H9 (cell line): Measurements from ENCODE around the gene DLST. TPM values are rescaled to one million over a fixed set of nuclear protein-coding genes. Genes with fewer than 3 reads are reported as not detected.

Experiments
- DNase-seq: peaks from one replicate; pipeline ENCODE4 v3.0.0-alpha.2; 2017
- H2AFZ ChIP-seq: one replicate; pipeline ENCODE4 v1.6.1; 2013; ENCODE audit warnings: mild to moderate bottlenecking, low read length, control low read depth, moderate library complexity
- H2AK5ac ChIP-seq: 2 replicates; pipeline ENCODE4 v1.6.1; 2013; ENCODE audit warnings: low read length, control low read depth, mixed read lengths; ENCODE audit not compliant: insufficient read length
- H2BK120ac ChIP-seq: one replicate; pipeline ENCODE4 v1.6.1; 2013; ENCODE audit warnings: low read depth, mild to moderate bottlenecking, low read length, control low read depth, inconsistent platforms; ENCODE audit not compliant: poor library complexity, severe bottlenecking
- H2BK12ac ChIP-seq: 2 replicates; pipeline ENCODE4 v1.6.1; 2013; ENCODE audit warnings: low read length, control low read depth, mixed read lengths, low read depth; ENCODE audit not compliant: insufficient read length
- H2BK15ac ChIP-seq: 2 replicates; pipeline ENCODE4 v1.6.1; 2013; ENCODE audit warnings: low read depth, low read length, control low read depth
- H2BK20ac ChIP-seq: one replicate; pipeline ENCODE4 v1.6.1; 2013; ENCODE audit warnings: low read depth, mild to moderate bottlenecking, low read length, control low read depth, inconsistent platforms; ENCODE audit not compliant: poor library complexity, severe bottlenecking
- H2BK5ac ChIP-seq: 2 replicates; pipeline ENCODE4 v1.6.1; 2013; ENCODE audit warnings: low read length, control low read depth, mixed read lengths; ENCODE audit not compliant: insufficient read length
- H3K14ac ChIP-seq: 2 replicates; pipeline ENCODE4 v1.6.1; 2013; ENCODE audit warnings: low read length, control low read depth; ENCODE audit not compliant: insufficient read depth
- H3K18ac ChIP-seq: 2 replicates; pipeline ENCODE4 v1.6.1; 2013; ENCODE audit warnings: low read depth, mild to moderate bottlenecking, mixed read lengths, low read length, control low read depth; ENCODE audit not compliant: insufficient read length
- H3K23ac ChIP-seq: 2 replicates; pipeline ENCODE4 v1.6.1; 2013; ENCODE audit warnings: low read length, control low read depth, mixed read lengths, low read depth; ENCODE audit not compliant: insufficient read length
- H3K23me2 ChIP-seq: 2 replicates; pipeline ENCODE4 v1.6.1; 2013; ENCODE audit warnings: low read depth, mild to moderate bottlenecking, mixed read lengths, low read length, control low read depth; ENCODE audit not compliant: insufficient read length, poor library complexity, severe bottlenecking
- H3K27ac ChIP-seq: 2 replicates; pipeline ENCODE4 v1.5.1; 2013; ENCODE audit warnings: low read length, control low read depth, mixed read lengths, low read depth; ENCODE audit not compliant: insufficient read length
- H3K27me3 ChIP-seq: 2 replicates; pipeline ENCODE4 v1.6.1; 2013; ENCODE audit warnings: low read length, control low read depth, inconsistent platforms; ENCODE audit not compliant: insufficient read depth
- H3K4ac ChIP-seq: 2 replicates; pipeline ENCODE4 v1.6.1; 2013; ENCODE audit warnings: low read depth, mild to moderate bottlenecking, control low read depth, inconsistent platforms, low read length, moderate library complexity
- H3K4me1 ChIP-seq: 2 replicates; pipeline ENCODE4 v1.6.1; 2013; ENCODE audit warnings: low read length, control low read depth, inconsistent platforms; ENCODE audit not compliant: insufficient read depth
- H3K4me2 ChIP-seq: 2 replicates; pipeline ENCODE4 v1.6.1; 2013; ENCODE audit warnings: low read length, control low read depth, mixed read lengths; ENCODE audit not compliant: insufficient read length, insufficient read depth
- H3K56ac ChIP-seq: 2 replicates; pipeline ENCODE4 v1.6.1; 2013; ENCODE audit warnings: low read depth, mild to moderate bottlenecking, mixed read lengths, low read length, control low read depth; ENCODE audit not compliant: insufficient read length
- H3K79me1 ChIP-seq: 2 replicates; pipeline ENCODE4 v1.6.1; 2013; ENCODE audit warnings: low read depth, mild to moderate bottlenecking, moderate library complexity, low read length, control low read depth, inconsistent platforms; ENCODE audit not compliant: insufficient read depth, poor library complexity, severe bottlenecking
- H3K79me2 ChIP-seq: 2 replicates; pipeline ENCODE4 v1.6.1; 2013; ENCODE audit warnings: low read length, control low read depth, inconsistent platforms; ENCODE audit not compliant: insufficient read depth
- H3K9ac ChIP-seq: 2 replicates; pipeline ENCODE4 v1.6.1; 2013; ENCODE audit warnings: low read length, control low read depth, mixed read lengths; ENCODE audit not compliant: insufficient read length; ENCODE audit errors: extremely low read depth
- H3K9me3 ChIP-seq: one replicate; pipeline ENCODE4 v1.6.1; 2013; ENCODE audit warnings: low read depth, low read length, inconsistent platforms; ENCODE audit not compliant: control insufficient read depth
- H3T11ph ChIP-seq: one replicate; pipeline ENCODE4 v1.6.1; 2013; ENCODE audit warnings: mild to moderate bottlenecking, low read length, control low read depth, inconsistent platforms
- H4K20me1 ChIP-seq: one replicate; pipeline ENCODE4 v1.6.1; 2013; ENCODE audit not compliant: control insufficient read depth, insufficient read length, insufficient read depth
- H4K5ac ChIP-seq: 2 replicates; pipeline ENCODE4 v1.6.1; 2013; ENCODE audit warnings: low read depth, mild to moderate bottlenecking, mixed read lengths, low read length, control low read depth; ENCODE audit not compliant: insufficient read length
- H4K8ac ChIP-seq: replicated peaks from 2 replicates; pipeline ENCODE4 v1.6.1; 2013; ENCODE audit warnings: low read length, control low read depth, mixed read lengths, low read depth; ENCODE audit not compliant: insufficient read length
- H4K91ac ChIP-seq: 2 replicates; pipeline ENCODE4 v1.6.1; 2013; ENCODE audit warnings: low read depth, mild to moderate bottlenecking, moderate library complexity, mixed read lengths, low read length, control low read depth; ENCODE audit not compliant: insufficient read length
- H3K27ac Mint-ChIP-seq, 3 experiments: 2 replicates in 2 of 3; 3 replicates in 1 of 3; pipeline ENCODE4 v1.8.0; 2020 to 2021; ENCODE audit warnings: mixed read lengths in 3 of 3, mild to moderate bottlenecking in 1 of 3, moderate library complexity in 1 of 3
- H3K27me3 Mint-ChIP-seq: 2 replicates; pipeline ENCODE4 v1.8.0; 2021; ENCODE audit warnings: low read depth, mild to moderate bottlenecking, moderate library complexity, mixed read lengths
- H3K36me3 Mint-ChIP-seq, 3 experiments: 2 replicates in 2 of 3; 3 replicates in 1 of 3; pipeline ENCODE4 v1.8.0; 2020 to 2021; ENCODE audit warnings: low read depth in 3 of 3, mixed read lengths in 3 of 3; ENCODE audit not compliant: insufficient read depth in 1 of 3
- H3K4me1 Mint-ChIP-seq, 2 experiments: 2 replicates each; pipeline ENCODE4 v1.8.0; 2020; ENCODE audit warnings: mixed read lengths in 2 of 2
- H3K4me3 Mint-ChIP-seq, 2 experiments: 2 replicates in 1 of 2; 3 replicates in 1 of 2; pipeline ENCODE4 v1.8.0; 2020 to 2021; ENCODE audit warnings: mild to moderate bottlenecking in 2 of 2, mixed read lengths in 2 of 2, moderate library complexity in 1 of 2
- H3K9me3 Mint-ChIP-seq, 2 experiments: 2 replicates in 1 of 2; 3 replicates in 1 of 2; pipeline ENCODE4 v1.8.0; 2020; ENCODE audit warnings: mild to moderate bottlenecking in 2 of 2, mixed read lengths in 2 of 2, moderate library complexity in 1 of 2
- CTCF ChIP-seq: fragments of 200-600 bp; sonication (generic); conservative IDR thresholded peaks from 3 replicates; pipeline ENCODE4 v1.8.0; 2021; ENCODE audit warnings: antibody characterized with exemption, mild to moderate bottlenecking
- WGBS: extraction: QIAGEN DNeasy Blood & Tissue Kit; methylation state at CpG from one replicate; pipeline ENCODE4 v1.1.7; 2013; ENCODE audit warnings: missing lambda C conversion rate, low lambda C conversion rate, mixed read lengths; ENCODE audit not compliant: insufficient read length; ENCODE audit errors: extremely low coverage; 5-methylcytosine and 5-hydroxymethylcytosine counted together
- total RNA-seq: library from RNA; stranded (reverse); gene quantifications from 2 replicates; pipeline ENCODE4 v1.2.1, GENCODE V29; 2021

The DLST gene
- total RNA-seq, 1 experiment from 2014 or later: 116 TPM

GRCh38 chr14:74918380-74918779 is 36.7 kb downstream of the DLST start:
- no peak overlapping the region for H2BK20ac ChIP-seq
- no peak overlapping the region for H4K91ac ChIP-seq
- no peak overlapping the region for H3K9ac ChIP-seq
- no peak overlapping the region for H3K14ac ChIP-seq
- no peak overlapping the region for H3K18ac ChIP-seq
- H2AFZ ChIP-seq: no peak overlapping the region
- no peak for DNase-seq
- H3K79me1 ChIP-seq: no peaks in the 10 kb centered on the region
- H3K56ac ChIP-seq: no peak overlapping the region
- H3K27ac ChIP-seq: no peak overlapping the region
- H4K8ac ChIP-seq: no peak overlapping the region
- no peaks in the 10 kb centered on the region for H3K79me2 ChIP-seq
- peaks cover 6 to 7% of the 10 kb centered on the region in 2 experiments; a peak in 3 of 4 replicates for H3K4me1 Mint-ChIP-seq
- no peak overlapping the region for H3K23ac ChIP-seq
- no peaks in the 10 kb centered on the region for H3K9me3 Mint-ChIP-seq
- no peaks in the 10 kb centered on the region; the same call in 1 of the 2 replicates for H3K4me1 ChIP-seq
- H2BK5ac ChIP-seq: no peak overlapping the region
- no peak overlapping the region for H3K4me2 ChIP-seq
- H3K4ac ChIP-seq: no peak overlapping the region
- H2BK12ac ChIP-seq: no peak overlapping the region
- peaks cover 0 to 6% (median 0%) of the 10 kb centered on the region in 3 experiments; a peak in 2 of 7 replicates for H3K36me3 Mint-ChIP-seq
- no peak overlapping the region for H3T11ph ChIP-seq
- H2BK15ac ChIP-seq: no peak overlapping the region
- H2BK120ac ChIP-seq: no peak overlapping the region
- TF ChIP-seq CTCF: no peak
- H3K27me3 Mint-ChIP-seq: peaks cover 3% of the 10 kb centered on the region
- no peak overlapping the region for H4K5ac ChIP-seq
- H3K23me2 ChIP-seq: peaks cover 4% of the 10 kb centered on the region
- H2AK5ac ChIP-seq: no peak overlapping the region
- peak overlapping the region in 1 of 3 experiments; percentile 67; a peak in 1 of 7 replicates for H3K27ac Mint-ChIP-seq
- no CpG with 5 or more reads among the region's 9 CpGs for WGBS
- no peak overlapping the region; a peak in 1 of 5 replicates for H3K4me3 Mint-ChIP-seq
- H3K27me3 ChIP-seq: no peaks in the 10 kb centered on the region
- H4K20me1 ChIP-seq: no peaks in the 10 kb centered on the region
- H3K9me3 ChIP-seq: no peaks in the 10 kb centered on the region
